NCI-H748 treated with DMSO at 0.1 percent for 48 hours (cell line): ENCODE data around the gene DAD1.

Experiments
- DNase-seq: peaks from one replicate; lab custom pipeline; 2025; lab: John Stamatoyannopoulos, UW

Gene DAD1

GRCh38 chr14:22536853-22537338 lies 52.1 kb downstream of the DAD1 start:
- DNase-seq, result no peak

GRCh38 chr14:22535916-22536315 lies 53.1 kb downstream of the DAD1 start:
- DNase-seq, result no peak

GRCh38 chr14:22535126-22535525 lies 53.9 kb downstream of the DAD1 start:
- no peak for DNase-seq

- no peak for DNase-seq
These were observed 54.5 kb downstream of the DAD1 start for GRCh38 chr14:22534547-22534946.

- DNase-seq, result no peak
These were observed 55.2 kb downstream of the DAD1 start for GRCh38 chr14:22533739-22534359.

GRCh38 chr14:22533057-22533704 lies 55.8 kb downstream of the DAD1 start:
- DNase-seq, result no peak

- DNase-seq, result no peak
These were observed 56.5 kb downstream of the DAD1 start for GRCh38 chr14:22532345-22533056.

- DNase-seq, result no peak
These were observed 57.3 kb downstream of the DAD1 start for GRCh38 chr14:22531451-22532344.

GRCh38 chr14:22530127-22530526 lies 58.9 kb downstream of the DAD1 start:
- no peak for DNase-seq

- DNase-seq, result no peak
These were observed 62.3 kb downstream of the DAD1 start for GRCh38 chr14:22526744-22527143.

GRCh38 chr14:22526218-22526617 lies 62.8 kb downstream of the DAD1 start:
- no peak for DNase-seq

GRCh38 chr14:22524784-22525161 lies 64.3 kb downstream of the DAD1 start:
- DNase-seq, result no peak

GRCh38 chr14:22524115-22524783 lies 64.8 kb downstream of the DAD1 start:
- DNase-seq, result no peak

GRCh38 chr14:22523283-22523682 lies 65.7 kb downstream of the DAD1 start:
- DNase-seq, result no peak

- DNase-seq, result no peak
These were observed 66.5 kb downstream of the DAD1 start for GRCh38 chr14:22522466-22522957.

GRCh38 chr14:22521449-22522239 lies 67.4 kb downstream of the DAD1 start:
- no peak for DNase-seq

GRCh38 chr14:22520796-22521195 lies 68.2 kb downstream of the DAD1 start:
- no peak for DNase-seq

GRCh38 chr14:22519877-22520685 lies 68.9 kb downstream of the DAD1 start:
- DNase-seq, result no peak

- DNase-seq, result no peak
These were observed 71.0 kb downstream of the DAD1 start for GRCh38 chr14:22518073-22518472.
